Measurements from ENCODE around the gene CD86.
"Not testable (repeated sequence)": the region's sequence is repeated elsewhere in the genome, so short reads cannot be mapped to it uniquely, and the experiment has no call there.

Gene CD86

DNA sequence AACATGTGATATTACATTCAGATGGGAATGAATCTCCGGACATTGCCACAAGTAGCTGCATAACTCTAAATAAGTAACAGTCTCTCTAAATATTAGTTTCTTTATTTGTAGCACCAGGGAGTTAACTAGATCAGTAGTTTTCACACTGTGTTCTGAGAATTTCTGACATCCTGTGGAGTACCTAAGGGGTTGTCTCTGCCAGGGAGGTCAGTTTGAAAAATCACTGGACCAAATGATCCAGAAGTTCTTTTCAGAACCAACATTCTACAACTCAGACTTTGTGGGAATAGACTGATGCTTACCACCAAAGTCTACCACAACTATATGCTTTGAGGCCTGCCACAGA, 24.1 kb upstream of the CD86 start:
- H3K36me3 Mint-ChIP-seq (ENCODE audit: low read depth) = peaks cover 10% of the 10 kb centered on the region
- H3K27me3 Mint-ChIP-seq = peaks cover 15% of the 10 kb centered on the region
- H3K4me1 Mint-ChIP-seq (ENCODE audit: low read depth) = peaks cover 20% of the 10 kb centered on the region
- H3K27ac Mint-ChIP-seq = no peak overlapping the region
- peaks cover 14% of the 10 kb centered on the region for H3K9me3 Mint-ChIP-seq
- H3K4me3 Mint-ChIP-seq = no peak overlapping the region

DNA sequence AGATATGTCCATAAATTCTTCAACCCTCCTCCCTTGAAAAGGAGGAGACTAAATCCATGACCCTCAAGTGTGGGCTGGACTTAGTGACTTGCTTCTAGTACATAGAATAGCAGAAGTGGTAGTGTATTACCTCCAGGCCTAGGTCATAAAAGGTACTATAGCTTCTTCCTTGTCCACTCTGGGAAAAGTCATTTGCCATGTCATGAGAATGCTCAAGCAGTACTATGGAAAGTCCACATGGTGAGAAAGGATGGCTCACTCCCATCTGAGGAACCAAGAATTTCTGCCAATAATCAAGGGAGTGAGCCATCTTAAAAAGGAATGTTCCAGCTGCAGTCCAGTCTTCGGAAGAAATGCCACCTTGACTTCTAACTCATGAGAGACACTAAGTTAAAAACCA, 22.6 kb upstream of the CD86 start:
- Mint-ChIP-seq H3K9me3 (peaks cover 25% of the 10 kb centered on the region), H3K27ac (no peak overlapping the region)

DNA sequence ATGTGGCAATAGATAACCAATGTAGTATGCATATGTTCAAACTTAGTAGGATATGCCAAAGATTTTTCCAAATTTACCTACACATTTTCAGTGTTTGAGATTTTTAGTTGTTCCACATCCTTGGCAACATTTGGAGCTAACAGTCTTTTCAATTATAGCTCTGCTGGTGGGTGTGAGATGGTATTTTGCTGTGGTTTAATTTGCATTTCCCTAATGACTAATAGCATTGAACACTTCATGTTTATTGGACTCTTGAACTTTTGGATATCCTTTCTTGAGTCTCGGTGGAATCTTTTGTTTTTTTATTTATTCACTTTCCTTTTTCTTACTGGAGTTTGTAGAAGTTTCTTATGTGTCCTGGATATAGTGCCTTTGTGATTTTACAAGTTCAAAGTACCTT, 22.1 kb upstream of the CD86 start:
- H3K27me3 Mint-ChIP-seq = peaks cover 15% of the 10 kb centered on the region
- peaks cover 20% of the 10 kb centered on the region for H3K36me3 Mint-ChIP-seq (ENCODE audit: low read depth)
- H3K9me3 Mint-ChIP-seq = peaks cover 30% of the 10 kb centered on the region
- no peak overlapping the region for H3K27ac Mint-ChIP-seq
- peaks cover 20% of the 10 kb centered on the region for H3K4me1 Mint-ChIP-seq (ENCODE audit: low read depth)
- H3K4me3 Mint-ChIP-seq = no peak overlapping the region

More for the DNA sequence above, 22.6 kb upstream of the CD86 start:
- H3K4me1 Mint-ChIP-seq (ENCODE audit: low read depth) = peaks cover 20% of the 10 kb centered on the region
- H3K36me3 Mint-ChIP-seq (ENCODE audit: low read depth) = peaks cover 15% of the 10 kb centered on the region
- H3K27me3 Mint-ChIP-seq = peaks cover 15% of the 10 kb centered on the region
- no peak overlapping the region for H3K4me3 Mint-ChIP-seq

DNA sequence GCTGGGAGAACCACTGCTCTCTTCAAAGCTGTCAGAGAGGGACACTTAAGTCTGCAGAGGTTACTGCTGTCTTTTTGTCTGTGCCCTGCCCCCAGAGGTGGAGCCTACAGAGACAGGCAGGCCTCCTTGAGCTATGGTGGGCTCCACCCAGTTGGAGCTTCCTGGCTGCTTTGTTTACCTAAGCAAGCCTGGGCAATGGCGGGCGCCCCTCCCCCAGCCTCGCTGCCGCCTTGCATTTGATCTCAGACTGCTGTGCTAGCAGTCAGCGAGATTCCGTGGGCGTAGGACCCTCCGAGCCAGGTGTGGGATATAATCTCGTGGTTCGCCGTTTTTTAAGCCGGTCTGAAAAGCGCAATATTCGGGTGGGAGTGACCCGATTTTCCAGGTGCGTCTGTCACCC, 7.9 kb upstream of the CD86 start:
- H3K4me3 Mint-ChIP-seq; H3K9me3 Mint-ChIP-seq; H3K36me3 Mint-ChIP-seq (ENCODE audit: low read depth); H3K4me1 Mint-ChIP-seq (ENCODE audit: low read depth); H3K27me3 Mint-ChIP-seq; H3K27ac Mint-ChIP-seq: not testable (repeated sequence)

DNA sequence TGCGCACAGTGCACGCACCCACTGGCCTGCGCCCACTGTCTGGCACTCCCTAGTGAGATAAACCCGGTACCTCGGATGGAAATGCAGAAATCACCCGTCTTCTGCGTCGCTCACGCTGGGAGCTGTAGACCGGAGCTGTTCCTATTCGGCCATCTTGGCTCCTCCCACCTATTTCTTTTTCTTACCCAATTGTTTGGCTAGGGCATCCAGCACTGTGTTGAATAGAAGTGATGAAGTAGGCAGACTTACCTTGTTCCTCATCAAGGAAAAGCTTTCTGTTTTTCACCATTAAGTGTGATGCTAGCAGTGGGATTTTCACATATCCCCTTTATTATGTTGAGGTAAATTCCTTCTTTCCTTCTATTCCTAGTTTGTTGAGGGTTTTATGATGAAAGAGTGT, 7.4 kb upstream of the CD86 start:
- not testable (repeated sequence) for H3K4me3 Mint-ChIP-seq; H3K36me3 Mint-ChIP-seq (ENCODE audit: low read depth); H3K27me3 Mint-ChIP-seq; H3K27ac Mint-ChIP-seq; H3K9me3 Mint-ChIP-seq; H3K4me1 Mint-ChIP-seq (ENCODE audit: low read depth)

DNA sequence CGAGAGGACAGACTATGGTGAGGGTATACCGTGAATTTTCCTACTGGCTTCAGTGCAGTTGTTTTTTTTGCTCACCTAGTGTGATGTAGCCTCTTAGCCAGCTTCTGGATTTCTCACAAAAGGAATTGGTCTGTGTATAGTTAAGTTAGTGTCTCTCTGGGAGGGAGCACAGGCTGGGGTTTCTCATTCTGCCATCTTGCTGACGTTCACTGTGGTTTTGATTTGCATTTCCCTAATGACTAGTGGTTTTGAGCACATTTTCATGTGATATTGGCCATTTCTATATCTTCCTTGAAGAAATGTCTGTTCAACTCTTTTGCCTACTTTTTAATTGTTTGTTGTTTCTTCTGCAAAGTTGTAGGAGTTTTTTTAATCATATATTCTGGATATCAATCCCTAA, 2.2 kb upstream of the CD86 start:
- no peaks in the 10 kb centered on the region for H3K36me3 Mint-ChIP-seq (ENCODE audit: low read depth)
- peaks cover under 1% of the 10 kb centered on the region for H3K9me3 Mint-ChIP-seq
- no peak overlapping the region for H3K27ac Mint-ChIP-seq
- H3K27me3 Mint-ChIP-seq = peaks cover 35% of the 10 kb centered on the region
- H3K4me1 Mint-ChIP-seq (ENCODE audit: low read depth) = peaks cover 9% of the 10 kb centered on the region
- no peak overlapping the region for H3K4me3 Mint-ChIP-seq

DNA sequence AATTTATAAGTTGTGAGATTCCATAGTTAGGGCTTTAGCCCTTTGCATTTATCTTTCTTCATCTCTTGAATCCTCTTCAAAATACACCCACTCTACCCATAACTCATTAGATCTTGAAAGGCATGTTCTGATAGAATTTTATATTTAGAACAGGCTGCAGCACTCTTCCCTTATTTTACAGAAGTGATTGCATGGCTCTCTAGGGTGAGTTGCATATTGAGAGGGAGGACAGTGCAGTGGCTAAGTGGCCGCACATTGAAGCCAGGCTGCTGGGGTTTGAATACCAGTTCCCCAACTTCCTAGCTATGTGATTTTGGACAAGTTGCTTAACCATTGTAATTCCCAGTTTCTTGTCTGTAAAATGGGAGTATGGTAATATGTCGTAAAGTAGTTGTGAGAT, 2.5 kb downstream of the CD86 start:
- H3K27ac Mint-ChIP-seq = no peak overlapping the region
- H3K27me3 Mint-ChIP-seq = peaks cover 39% of the 10 kb centered on the region
- H3K36me3 Mint-ChIP-seq (ENCODE audit: low read depth) = no peaks in the 10 kb centered on the region
- H3K4me1 Mint-ChIP-seq (ENCODE audit: low read depth) = peaks cover 12% of the 10 kb centered on the region
- H3K9me3 Mint-ChIP-seq = no peaks in the 10 kb centered on the region
- H3K4me3 Mint-ChIP-seq = no peak overlapping the region

DNA sequence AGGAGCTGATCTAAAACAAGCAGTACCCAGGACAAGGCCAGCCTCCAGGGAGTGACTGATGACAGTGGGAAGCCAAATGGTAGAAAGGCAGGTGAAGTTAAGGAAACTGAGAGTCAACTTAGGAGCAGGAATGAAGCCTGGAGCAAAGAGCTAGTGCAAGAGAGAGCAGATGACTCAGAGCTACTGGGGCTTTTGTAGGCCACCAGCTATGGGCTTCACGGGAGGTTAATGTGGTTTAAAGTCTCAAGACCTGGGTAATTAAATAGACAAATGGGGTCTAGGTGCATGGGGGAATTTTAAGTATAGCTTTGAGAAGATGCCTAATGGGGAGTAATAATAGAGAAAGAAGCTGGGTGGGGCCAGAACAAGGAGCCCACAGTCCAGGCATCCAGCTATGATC, 3.1 kb downstream of the CD86 start:
- no peaks in the 10 kb centered on the region for H3K9me3 Mint-ChIP-seq
- no peak overlapping the region for H3K27ac Mint-ChIP-seq
- no peaks in the 10 kb centered on the region for H3K36me3 Mint-ChIP-seq (ENCODE audit: low read depth)
- H3K27me3 Mint-ChIP-seq = peaks cover 34% of the 10 kb centered on the region
- H3K4me3 Mint-ChIP-seq = no peak overlapping the region
- peaks cover 12% of the 10 kb centered on the region for H3K4me1 Mint-ChIP-seq (ENCODE audit: low read depth)

DNA sequence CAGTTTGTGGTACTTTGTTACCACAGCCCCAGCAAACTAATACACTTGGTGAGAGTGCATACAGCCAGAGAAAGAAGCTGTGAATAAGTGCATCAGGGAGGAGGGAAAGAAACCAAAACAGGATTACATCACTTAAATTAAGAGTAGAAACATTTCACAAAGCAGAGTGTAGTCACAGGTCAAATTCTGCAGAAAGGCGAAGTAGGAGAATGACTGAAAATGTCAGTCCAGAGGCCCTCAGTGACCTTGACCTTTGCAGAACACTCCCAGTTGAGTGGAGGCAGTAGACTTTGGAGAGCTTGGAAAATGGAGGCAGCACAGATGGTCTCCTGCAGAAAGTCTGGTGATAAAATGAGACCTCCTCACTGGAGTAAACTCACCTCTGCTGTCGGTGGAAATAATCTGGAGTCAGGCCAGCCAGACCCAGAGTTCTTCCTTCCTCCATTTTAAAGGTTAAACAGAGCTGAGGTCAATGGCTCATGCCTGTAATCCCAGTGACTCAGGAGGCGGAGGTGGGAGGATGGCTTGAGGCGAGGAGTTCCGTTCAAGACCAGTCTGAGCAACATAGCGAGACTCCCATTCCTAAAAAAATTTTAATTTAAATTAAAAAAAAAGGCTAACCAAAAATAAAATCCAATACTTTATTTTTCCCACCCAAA, 5.0 kb downstream of the CD86 start:
- Mint-ChIP-seq H3K36me3 (ENCODE audit: low read depth) (no peaks in the 10 kb centered on the region), H3K9me3 (no peaks in the 10 kb centered on the region), H3K27me3 (peaks cover 27% of the 10 kb centered on the region), H3K4me3 (no peak overlapping the region), H3K4me1 (ENCODE audit: low read depth) (peaks cover 11% of the 10 kb centered on the region), H3K27ac (no peak overlapping the region)

DNA sequence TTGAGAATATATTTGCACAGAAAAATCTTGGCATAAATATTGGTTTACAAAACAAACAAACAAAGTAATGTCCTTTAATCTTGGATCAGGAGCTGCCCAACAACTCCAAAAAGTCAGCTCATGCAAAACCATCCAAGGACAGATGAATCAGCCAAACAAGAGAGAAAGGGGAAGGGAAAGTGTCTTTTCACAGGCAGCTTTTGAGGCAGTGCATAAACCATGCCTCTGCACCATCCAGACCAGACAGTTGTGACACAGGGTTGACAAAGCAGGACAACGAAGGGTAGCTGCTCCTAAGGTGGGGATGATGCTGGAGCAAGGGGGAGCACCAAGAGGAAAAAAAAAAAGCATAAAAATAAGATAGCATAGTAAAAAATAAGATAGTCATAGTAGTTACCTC, 8.7 kb downstream of the CD86 start:
- no peak overlapping the region for H3K4me3 Mint-ChIP-seq
- no peaks in the 10 kb centered on the region for H3K36me3 Mint-ChIP-seq (ENCODE audit: low read depth)
- no peak overlapping the region for H3K27ac Mint-ChIP-seq
- H3K4me1 Mint-ChIP-seq (ENCODE audit: low read depth) = peaks cover 22% of the 10 kb centered on the region
- no peaks in the 10 kb centered on the region for H3K9me3 Mint-ChIP-seq
- peaks cover 4% of the 10 kb centered on the region for H3K27me3 Mint-ChIP-seq

DNA sequence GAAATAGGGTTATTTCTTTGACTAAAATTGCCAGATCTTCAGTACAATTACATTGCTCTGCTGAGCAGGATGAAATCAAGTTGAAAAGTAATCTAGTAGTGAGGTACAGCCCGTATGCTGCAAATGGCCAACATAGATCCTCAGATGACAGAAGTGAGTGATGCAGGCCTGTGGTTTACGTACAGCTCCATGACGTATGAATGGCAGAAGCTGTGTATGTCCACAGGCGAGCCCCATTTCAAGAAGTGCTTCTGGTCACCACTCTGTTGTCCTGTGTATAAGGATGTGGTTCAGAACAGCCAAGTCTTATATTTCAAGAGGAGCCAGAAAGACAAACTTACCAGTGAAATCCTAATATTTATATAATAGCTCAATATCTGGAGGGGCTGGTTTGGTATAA, 9.2 kb downstream of the CD86 start:
- H3K9me3 Mint-ChIP-seq = no peaks in the 10 kb centered on the region
- no peaks in the 10 kb centered on the region for H3K36me3 Mint-ChIP-seq (ENCODE audit: low read depth)
- no peak overlapping the region for H3K27ac Mint-ChIP-seq
- H3K27me3 Mint-ChIP-seq = no peaks in the 10 kb centered on the region
- H3K4me3 Mint-ChIP-seq = no peak overlapping the region
- H3K4me1 Mint-ChIP-seq (ENCODE audit: low read depth) = peaks cover 22% of the 10 kb centered on the region

DNA sequence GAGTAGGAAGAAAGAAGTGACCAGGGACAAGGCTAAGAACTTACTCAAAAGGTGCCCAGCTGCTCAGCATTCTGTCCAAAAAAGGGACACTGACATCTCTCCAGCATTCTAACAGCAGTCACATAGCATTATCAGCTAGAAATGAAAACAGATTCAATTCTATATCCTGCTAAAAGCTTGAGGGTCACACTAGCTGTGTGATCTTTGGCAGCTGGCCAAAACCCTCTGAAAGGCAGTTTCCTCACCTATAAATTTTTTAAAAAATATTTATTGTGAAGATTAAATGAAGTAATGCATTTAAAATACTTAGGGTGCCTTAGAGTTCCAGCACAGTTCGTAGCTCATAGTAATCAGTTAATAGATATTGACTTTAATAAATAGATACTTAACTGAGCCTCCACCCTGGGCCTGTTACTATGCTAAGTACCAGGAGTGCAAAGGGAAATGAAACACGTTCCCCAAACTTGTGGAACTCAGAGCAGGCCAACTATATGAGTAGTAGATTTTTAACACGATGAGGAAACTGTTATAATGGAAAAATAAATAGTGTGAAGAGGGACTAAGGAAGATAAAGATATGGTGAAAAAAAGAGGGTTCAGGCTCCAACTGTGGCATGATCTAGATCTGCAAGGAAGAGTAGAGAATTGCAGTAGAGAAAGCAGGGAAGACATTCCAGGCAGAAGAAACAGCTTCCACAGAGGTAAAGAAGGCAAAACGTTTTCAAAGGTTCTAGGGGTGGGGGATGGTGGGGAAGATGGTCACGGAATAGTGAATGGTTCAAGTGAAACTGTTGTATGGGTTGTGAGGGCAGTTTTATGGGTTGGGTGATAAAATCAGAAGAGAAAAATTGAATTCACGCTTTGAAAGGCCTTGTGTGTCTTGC, 11.4 kb downstream of the CD86 start:
- H3K4me1 Mint-ChIP-seq (ENCODE audit: low read depth) = peaks cover 18% of the 10 kb centered on the region
- H3K9me3 Mint-ChIP-seq = no peaks in the 10 kb centered on the region
- no peaks in the 10 kb centered on the region for H3K27me3 Mint-ChIP-seq
- no peaks in the 10 kb centered on the region for H3K36me3 Mint-ChIP-seq (ENCODE audit: low read depth)
- peak overlapping the region; percentile 18 for H3K27ac Mint-ChIP-seq
- no peak overlapping the region for H3K4me3 Mint-ChIP-seq

DNA sequence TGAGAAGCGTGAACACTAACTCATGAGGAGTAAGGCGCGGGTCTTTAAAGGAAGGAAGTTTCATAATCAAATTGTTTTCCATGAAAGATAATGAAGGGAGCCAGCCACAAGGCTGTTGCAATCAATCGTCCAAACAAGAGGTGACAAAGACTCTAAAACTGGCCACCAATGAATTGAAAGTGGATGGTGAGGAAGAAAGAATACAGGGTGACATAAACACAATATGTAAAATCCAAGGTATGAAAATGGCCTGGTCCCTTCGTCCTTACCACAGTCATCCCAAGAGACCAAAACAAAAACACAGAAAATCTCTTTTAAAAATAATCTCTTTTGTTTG, 12.0 kb downstream of the CD86 start:
- peaks cover 18% of the 10 kb centered on the region for H3K4me1 Mint-ChIP-seq (ENCODE audit: low read depth)
- no peaks in the 10 kb centered on the region for H3K9me3 Mint-ChIP-seq
- no peaks in the 10 kb centered on the region for H3K36me3 Mint-ChIP-seq (ENCODE audit: low read depth)
- H3K4me3 Mint-ChIP-seq = no peak overlapping the region
- H3K27me3 Mint-ChIP-seq = no peaks in the 10 kb centered on the region
- peak overlapping the region; percentile 18 for H3K27ac Mint-ChIP-seq

DNA sequence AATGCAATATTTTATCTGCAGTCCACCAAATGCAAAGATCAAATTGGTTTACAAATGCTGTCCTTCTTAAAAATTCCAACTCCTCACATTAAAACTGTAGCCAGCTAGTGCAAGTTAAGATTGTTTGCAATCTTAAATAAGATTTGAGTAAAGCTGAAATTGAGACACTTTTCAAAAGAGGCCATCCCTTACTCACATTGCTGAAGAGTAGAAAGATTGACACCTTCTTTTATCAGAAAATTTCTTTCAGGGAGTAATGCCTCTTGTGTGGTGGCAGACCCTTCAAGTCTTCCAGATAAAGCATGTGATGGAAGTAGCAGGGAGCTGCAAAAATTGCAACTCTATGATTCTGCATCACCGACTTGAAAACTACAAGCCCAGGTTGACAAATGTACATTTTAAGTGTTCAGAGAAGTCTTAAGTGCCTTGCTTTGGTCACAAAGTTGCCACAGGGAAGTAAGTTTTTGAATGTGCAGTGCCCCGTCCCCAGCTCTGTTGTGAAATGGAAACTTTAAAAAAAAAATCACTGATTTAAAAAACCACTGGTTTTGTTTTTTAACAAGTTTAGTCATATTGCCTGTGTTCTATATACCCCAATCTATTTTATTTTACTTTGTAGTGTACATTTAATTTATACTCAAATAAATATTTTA, 12.6 kb downstream of the CD86 start:
- H3K4me3 Mint-ChIP-seq = no peak overlapping the region
- no peaks in the 10 kb centered on the region for H3K36me3 Mint-ChIP-seq (ENCODE audit: low read depth)
- peaks cover 18% of the 10 kb centered on the region for H3K4me1 Mint-ChIP-seq (ENCODE audit: low read depth)
- H3K27me3 Mint-ChIP-seq = no peaks in the 10 kb centered on the region
- H3K27ac Mint-ChIP-seq = no peak overlapping the region
- H3K9me3 Mint-ChIP-seq = no peaks in the 10 kb centered on the region

DNA sequence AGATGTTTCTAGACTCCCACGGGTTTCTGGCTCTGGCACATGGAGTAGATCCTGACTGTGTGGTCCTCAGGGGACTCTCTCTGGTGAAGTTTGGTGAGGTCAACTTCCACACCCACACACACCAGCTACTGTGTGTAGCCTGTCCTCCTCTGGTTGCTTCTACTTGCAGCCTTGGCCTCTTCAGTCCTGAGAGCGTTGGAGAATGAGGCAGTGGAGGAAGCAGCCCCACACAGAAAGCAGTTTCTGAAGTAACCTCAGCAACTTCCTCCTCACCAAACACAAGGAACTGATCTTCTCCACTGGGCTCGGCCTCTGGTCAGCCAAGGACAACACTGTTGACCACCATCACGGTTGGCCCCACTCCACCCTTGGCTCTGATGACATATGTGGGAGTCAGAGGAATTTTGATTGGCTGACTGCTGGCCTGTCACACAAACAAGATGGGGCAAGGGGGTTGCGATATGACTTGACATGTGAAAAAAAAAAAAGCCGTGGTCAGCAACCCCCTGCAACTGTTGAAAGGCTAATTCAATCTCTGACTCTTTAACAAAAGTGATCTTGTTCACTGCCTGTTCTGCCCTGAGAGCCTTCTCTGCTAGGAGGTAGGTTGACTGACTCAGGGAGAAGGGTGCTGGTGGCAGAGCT, 19.6 kb downstream of the CD86 start:
- peaks cover 32% of the 10 kb centered on the region for H3K27me3 Mint-ChIP-seq
- H3K9me3 Mint-ChIP-seq = no peaks in the 10 kb centered on the region
- no peaks in the 10 kb centered on the region for H3K36me3 Mint-ChIP-seq (ENCODE audit: low read depth)
- H3K4me3 Mint-ChIP-seq = peak overlapping the region; percentile 39
- peaks cover 30% of the 10 kb centered on the region for H3K4me1 Mint-ChIP-seq (ENCODE audit: low read depth)
- peak overlapping the region; percentile 61 for H3K27ac Mint-ChIP-seq

Data from stimulated activated naive CD8-positive, alpha-beta T cell treated with anti-CD3 and anti-CD28 coated beads, Interleukin-15, Interleukin-2, amounts not matched to agents 100 ng/mL and 50 ng/mL, for 24 hours (primary cell).